Astrocyte (in vitro differentiated cells and primary cell): ENCODE results near the gene ADAMTS8. TPM values are rescaled to one million over a fixed set of nuclear protein-coding genes. Genes with fewer than 3 reads are reported as not detected.

Experiments used
- DNase-seq: peaks from one replicate; pipeline ENCODE4 v3.0.0-alpha.2; 2010; ENCODE audit warnings: low read depth
- FAIRE-seq: peaks from 2 replicates; lab custom pipeline; 2011; peaks lifted over from hg19 to GRCh38; lab: Jason Lieb, UNC
- H2AFZ ChIP-seq: 2 replicates; pipeline ENCODE4 v1.6.0; 2012; ENCODE audit warnings: low read depth, low read length, inconsistent platforms
- H3K27ac ChIP-seq: 2 replicates; pipeline ENCODE4 v1.5.1; 2011; ENCODE audit warnings: low read depth, low read length, inconsistent platforms
- H3K27me3 ChIP-seq: 2 replicates; pipeline ENCODE4 v1.6.0; 2011; ENCODE audit warnings: low read length, inconsistent platforms; ENCODE audit not compliant: insufficient read depth
- H3K36me3 ChIP-seq: 2 replicates; pipeline ENCODE4 v1.5.1; 2011; ENCODE audit warnings: low read length, inconsistent platforms; ENCODE audit not compliant: insufficient read depth
- H3K4me1 ChIP-seq: 2 replicates; pipeline ENCODE4 v1.5.1; 2011; ENCODE audit warnings: low read length, inconsistent platforms; ENCODE audit not compliant: insufficient read depth
- H3K4me2 ChIP-seq: 2 replicates; pipeline ENCODE4 v1.6.0; 2012; ENCODE audit warnings: low read length, inconsistent platforms
- H3K4me3 ChIP-seq: 2 replicates; pipeline ENCODE4 v1.5.1; 2011; ENCODE audit warnings: low read depth, mild to moderate bottlenecking, low read length, inconsistent platforms; ENCODE audit not compliant: insufficient read depth
- H3K79me2 ChIP-seq: 2 replicates; pipeline ENCODE4 v1.6.0; 2012; ENCODE audit warnings: mild to moderate bottlenecking, low read length, inconsistent platforms; ENCODE audit not compliant: insufficient read depth
- H3K9ac ChIP-seq: 2 replicates; pipeline ENCODE4 v1.6.0; 2012; ENCODE audit warnings: mild to moderate bottlenecking, low read length, inconsistent platforms
- H3K9me3 ChIP-seq: 2 replicates; pipeline ENCODE4 v1.5.1; 2012; ENCODE audit warnings: low read depth, mild to moderate bottlenecking, low read length, inconsistent platforms; ENCODE audit not compliant: insufficient read depth
- H4K20me1 ChIP-seq: 2 replicates; pipeline ENCODE4 v1.6.0; 2012; ENCODE audit warnings: low read length, inconsistent platforms; ENCODE audit not compliant: insufficient read depth
- H3K27ac Mint-ChIP-seq: one replicate; pipeline ENCODE4 v1.8.0; 2021; ENCODE audit warnings: mild to moderate bottlenecking, mixed read lengths; ENCODE audit not compliant: unreplicated experiment
- H3K27me3 Mint-ChIP-seq: one replicate; pipeline ENCODE4 v1.8.0; 2021; ENCODE audit warnings: low read depth, mixed read lengths; ENCODE audit not compliant: unreplicated experiment
- H3K36me3 Mint-ChIP-seq: one replicate; pipeline ENCODE4 v1.8.0; 2021; ENCODE audit warnings: low read depth, mixed read lengths; ENCODE audit not compliant: unreplicated experiment
- H3K4me1 Mint-ChIP-seq: one replicate; pipeline ENCODE4 v1.8.0; 2021; ENCODE audit warnings: low read depth, mixed read lengths; ENCODE audit not compliant: unreplicated experiment
- H3K4me3 Mint-ChIP-seq: one replicate; pipeline ENCODE4 v1.8.0; 2021; ENCODE audit warnings: mild to moderate bottlenecking, moderate library complexity, mixed read lengths; ENCODE audit not compliant: unreplicated experiment
- H3K9me3 Mint-ChIP-seq: one replicate; pipeline ENCODE4 v1.8.0; 2021; ENCODE audit warnings: mild to moderate bottlenecking, mixed read lengths; ENCODE audit not compliant: unreplicated experiment
- EZH2 ChIP-seq: IDR thresholded peaks from 2 replicates; pipeline ENCODE4 v1.6.1; 2012; ENCODE audit warnings: mild to moderate bottlenecking, low read length, inconsistent platforms; ENCODE audit not compliant: insufficient read depth
- total RNA-seq: library from RNA; stranded (reverse); gene quantifications from 2 replicates; pipeline ENCODE4 v1.2.1, GENCODE V29; 2021
- TF ChIP-seq, protein P1 (sequence below): IDR thresholded peaks from 2 replicates; pipeline ENCODE4 v1.5.1; 2011; ENCODE audit warnings: low read depth, mild to moderate bottlenecking, inconsistent platforms, low read length, moderate library complexity; ENCODE audit not compliant: insufficient read depth

The ADAMTS8 gene
- total RNA-seq, 1 donor from 2014 or later: 0.20 TPM

DNA sequence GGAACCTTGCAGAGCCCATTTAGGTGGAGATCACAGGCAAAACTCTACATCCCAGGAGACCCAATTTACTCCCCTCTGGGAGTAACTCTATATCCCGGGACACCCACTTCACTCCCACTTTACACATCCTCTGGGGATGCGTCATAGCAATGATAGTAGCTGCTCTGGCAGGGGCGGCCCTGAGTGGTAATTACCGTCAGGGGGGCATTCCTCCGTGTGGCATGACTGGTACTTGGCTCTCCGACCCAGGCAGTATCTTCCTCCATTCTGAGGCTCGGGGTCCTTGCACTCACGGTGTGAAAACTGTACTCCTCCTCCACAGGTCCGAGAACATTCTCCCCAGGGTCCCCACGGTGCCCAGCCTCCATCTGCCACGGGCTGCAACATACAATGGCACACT lies 17.2 kb downstream of the ADAMTS8 start:
- Histone ChIP-seq H3K27ac (no peak overlapping the region), H4K20me1 (no peaks in the 10 kb centered on the region), H3K79me2 (no peaks in the 10 kb centered on the region), H3K4me3 (no peak overlapping the region), H3K4me2 (no peak overlapping the region), H3K27me3 (peaks cover 13% of the 10 kb centered on the region), H3K36me3 (no peaks in the 10 kb centered on the region), H2AFZ (no peak overlapping the region), H3K9ac (no peak overlapping the region), H3K4me1 (peaks cover 21% of the 10 kb centered on the region), H3K9me3 (no peaks in the 10 kb centered on the region)
- DNase-seq: no peak
- Mint-ChIP-seq H3K9me3 (peaks cover 5% of the 10 kb centered on the region), H3K36me3 (no peaks in the 10 kb centered on the region), H3K4me3 (no peak overlapping the region), H3K4me1 (peaks cover 16% of the 10 kb centered on the region), H3K27me3 (peaks cover 32% of the 10 kb centered on the region), H3K27ac (no peak overlapping the region)
- no peak for FAIRE-seq
- no peak for TF ChIP-seq EZH2
- TF ChIP-seq, protein P1, sequence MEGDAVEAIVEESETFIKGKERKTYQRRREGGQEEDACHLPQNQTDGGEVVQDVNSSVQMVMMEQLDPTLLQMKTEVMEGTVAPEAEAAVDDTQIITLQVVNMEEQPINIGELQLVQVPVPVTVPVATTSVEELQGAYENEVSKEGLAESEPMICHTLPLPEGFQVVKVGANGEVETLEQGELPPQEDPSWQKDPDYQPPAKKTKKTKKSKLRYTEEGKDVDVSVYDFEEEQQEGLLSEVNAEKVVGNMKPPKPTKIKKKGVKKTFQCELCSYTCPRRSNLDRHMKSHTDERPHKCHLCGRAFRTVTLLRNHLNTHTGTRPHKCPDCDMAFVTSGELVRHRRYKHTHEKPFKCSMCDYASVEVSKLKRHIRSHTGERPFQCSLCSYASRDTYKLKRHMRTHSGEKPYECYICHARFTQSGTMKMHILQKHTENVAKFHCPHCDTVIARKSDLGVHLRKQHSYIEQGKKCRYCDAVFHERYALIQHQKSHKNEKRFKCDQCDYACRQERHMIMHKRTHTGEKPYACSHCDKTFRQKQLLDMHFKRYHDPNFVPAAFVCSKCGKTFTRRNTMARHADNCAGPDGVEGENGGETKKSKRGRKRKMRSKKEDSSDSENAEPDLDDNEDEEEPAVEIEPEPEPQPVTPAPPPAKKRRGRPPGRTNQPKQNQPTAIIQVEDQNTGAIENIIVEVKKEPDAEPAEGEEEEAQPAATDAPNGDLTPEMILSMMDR: no peak

DNA sequence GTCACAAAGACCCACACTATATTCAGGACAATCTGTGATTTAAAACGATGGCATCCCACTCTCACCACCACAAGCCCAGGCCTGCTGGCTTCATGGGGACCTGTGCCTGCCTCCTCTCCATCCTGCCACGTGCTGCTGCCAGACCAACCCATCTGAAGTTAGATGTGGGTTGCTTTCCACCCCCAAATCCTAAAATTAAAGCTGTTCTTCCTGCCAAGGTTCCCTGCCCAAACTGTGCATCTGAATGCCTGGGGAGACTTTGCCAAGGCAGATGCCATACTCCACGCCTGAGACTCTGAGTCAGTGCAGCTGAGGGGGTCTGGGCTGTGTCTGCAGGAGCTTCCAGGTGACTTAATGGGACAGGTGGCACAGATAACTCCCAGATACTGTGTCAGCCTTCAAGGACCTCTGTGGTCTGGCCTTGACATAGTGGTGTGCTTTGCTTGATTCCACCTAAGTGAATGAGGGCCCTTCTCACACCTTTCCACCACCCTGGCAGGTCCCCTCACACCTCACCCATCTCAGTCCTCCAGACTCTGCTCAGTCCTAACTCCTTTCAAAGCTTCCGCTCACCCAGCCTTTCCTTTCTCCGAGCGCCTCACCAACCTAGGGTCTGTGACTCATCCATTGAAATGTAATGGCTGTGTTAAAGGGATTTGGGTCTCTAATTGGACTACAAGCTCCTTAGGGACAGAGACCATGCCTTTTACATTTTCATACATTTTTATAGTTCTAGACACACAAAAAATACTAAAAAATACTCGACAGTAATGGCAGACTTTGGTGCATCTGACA lies 18.6 kb downstream of the ADAMTS8 start:
- Mint-ChIP-seq H3K4me1 (peaks cover 16% of the 10 kb centered on the region), H3K9me3 (peaks cover 5% of the 10 kb centered on the region), H3K4me3 (no peak overlapping the region), H3K27ac (no peak overlapping the region), H3K36me3 (no peaks in the 10 kb centered on the region), H3K27me3 (peaks cover 45% of the 10 kb centered on the region)
- TF ChIP-seq, protein P1: no peak
- TF ChIP-seq EZH2: no peak
- peaks cover 19% of the 10 kb centered on the region for H3K4me1 ChIP-seq
- no peaks in the 10 kb centered on the region for H3K9me3 ChIP-seq
- no peak overlapping the region for H3K9ac ChIP-seq
- no peak overlapping the region for H3K4me3 ChIP-seq
- H3K27ac ChIP-seq: no peak overlapping the region
- H3K4me2 ChIP-seq: no peak overlapping the region
- no peaks in the 10 kb centered on the region for H3K79me2 ChIP-seq
- H3K36me3 ChIP-seq: no peaks in the 10 kb centered on the region
- no peak for DNase-seq
- FAIRE-seq: no peak
- H3K27me3 ChIP-seq: peaks cover 18% of the 10 kb centered on the region
- no peaks in the 10 kb centered on the region for H4K20me1 ChIP-seq
- H2AFZ ChIP-seq: no peak overlapping the region

DNA sequence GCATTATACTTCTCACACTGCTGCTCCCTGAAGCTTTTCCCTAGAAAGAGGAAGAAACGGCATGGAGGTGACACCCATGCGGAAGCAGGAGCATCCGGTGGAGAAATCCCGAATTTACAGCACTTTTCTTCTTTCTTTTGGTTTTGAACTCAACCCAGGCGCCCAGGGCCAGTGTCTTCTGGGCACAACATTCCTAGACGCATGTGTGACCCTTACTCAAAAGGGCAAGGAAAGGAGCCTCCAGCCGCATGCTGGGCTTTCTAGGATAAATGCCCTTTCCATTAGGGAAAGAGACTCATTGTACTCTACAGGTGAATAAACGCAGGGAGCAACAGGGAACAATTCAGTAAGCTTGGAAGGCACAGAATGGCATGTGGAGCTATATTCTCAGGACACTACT lies 19.5 kb downstream of the ADAMTS8 start:
- TF ChIP-seq, protein P1: no peak
- TF ChIP-seq EZH2: no peak
- H3K4me2 ChIP-seq: no peak overlapping the region
- H3K4me1 Mint-ChIP-seq: peaks cover 16% of the 10 kb centered on the region
- H3K9me3 Mint-ChIP-seq: peaks cover 5% of the 10 kb centered on the region
- H3K27ac ChIP-seq: no peak overlapping the region
- H3K36me3 ChIP-seq: no peaks in the 10 kb centered on the region
- H3K27ac Mint-ChIP-seq: no peak overlapping the region
- no peaks in the 10 kb centered on the region for H4K20me1 ChIP-seq
- no peak for FAIRE-seq
- H3K4me3 Mint-ChIP-seq: no peak overlapping the region
- H3K27me3 Mint-ChIP-seq: peaks cover 47% of the 10 kb centered on the region
- H3K9me3 ChIP-seq: no peaks in the 10 kb centered on the region
- H3K9ac ChIP-seq: no peak overlapping the region
- no peak for DNase-seq
- H3K4me3 ChIP-seq: no peak overlapping the region
- no peaks in the 10 kb centered on the region for H3K36me3 Mint-ChIP-seq
- H2AFZ ChIP-seq: no peak overlapping the region
- H3K27me3 ChIP-seq: peaks cover 18% of the 10 kb centered on the region
- H3K4me1 ChIP-seq: peaks cover 19% of the 10 kb centered on the region
- no peaks in the 10 kb centered on the region for H3K79me2 ChIP-seq
